Stimulated activated naive CD8-positive, alpha-beta T cell treated with anti-CD3 and anti-CD28 coated beads, Interleukin-15, Interleukin-2, amounts not matched to agents 100 ng/mL and 50 ng/mL, for 24 hours (primary cell): ENCODE data around the gene FARP1.
A peak's percentile ranks its signal among the peaks of the same experiment; 100 is the strongest.

Experiments
- H3K27ac Mint-ChIP-seq: one replicate; pipeline ENCODE4 v1.8.0; 2021; ENCODE audit warnings: mild to moderate bottlenecking, mixed read lengths
- H3K27me3 Mint-ChIP-seq: one replicate; pipeline ENCODE4 v1.8.0; 2021; ENCODE audit warnings: mixed read lengths
- H3K36me3 Mint-ChIP-seq: one replicate; pipeline ENCODE4 v1.8.0; 2021; ENCODE audit warnings: low read depth, mixed read lengths
- H3K4me1 Mint-ChIP-seq: one replicate; pipeline ENCODE4 v1.8.0; 2021; ENCODE audit warnings: low read depth, mixed read lengths
- H3K4me3 Mint-ChIP-seq: one replicate; pipeline ENCODE4 v1.8.0; 2021; ENCODE audit warnings: mild to moderate bottlenecking, mixed read lengths
- H3K9me3 Mint-ChIP-seq: one replicate; pipeline ENCODE4 v1.8.0; 2021; ENCODE audit warnings: mixed read lengths

FARP1 gene

GRCh38 chr13:98483601-98484288 is 340.9 kb downstream of the FARP1 start:
- Mint-ChIP-seq H3K27ac (peak overlapping the region; percentile 42), H3K36me3 (peaks cover 19% of the 10 kb centered on the region), H3K27me3 (no peaks in the 10 kb centered on the region), H3K4me3 (no peak overlapping the region), H3K4me1 (peaks cover 93% of the 10 kb centered on the region), H3K9me3 (no peaks in the 10 kb centered on the region)

GRCh38 chr13:98484289-98485219 is 341.7 kb downstream of the FARP1 start:
- H3K27me3 Mint-ChIP-seq, result no peaks in the 10 kb centered on the region
- peak overlapping the region; percentile 81 for H3K27ac Mint-ChIP-seq
- peaks cover 25% of the 10 kb centered on the region for H3K36me3 Mint-ChIP-seq
- peak overlapping the region; percentile 1 for H3K4me3 Mint-ChIP-seq
- no peaks in the 10 kb centered on the region for H3K9me3 Mint-ChIP-seq
- peaks cover 92% of the 10 kb centered on the region for H3K4me1 Mint-ChIP-seq

- Mint-ChIP-seq H3K27me3 (no peaks in the 10 kb centered on the region), H3K9me3 (no peaks in the 10 kb centered on the region), H3K36me3 (peaks cover 25% of the 10 kb centered on the region), H3K27ac (peak overlapping the region; percentile 81), H3K4me3 (peak overlapping the region; percentile 14), H3K4me1 (peaks cover 96% of the 10 kb centered on the region)
Observed at GRCh38 chr13:98485561-98485960, 342.7 kb downstream of the FARP1 start.

GRCh38 chr13:98486412-98486811 is 343.5 kb downstream of the FARP1 start:
- H3K27me3 Mint-ChIP-seq, result no peaks in the 10 kb centered on the region
- peaks cover 23% of the 10 kb centered on the region for H3K36me3 Mint-ChIP-seq
- H3K4me3 Mint-ChIP-seq, result no peak overlapping the region
- peaks cover 94% of the 10 kb centered on the region for H3K4me1 Mint-ChIP-seq
- no peak overlapping the region for H3K27ac Mint-ChIP-seq
- no peaks in the 10 kb centered on the region for H3K9me3 Mint-ChIP-seq

- peaks cover 90% of the 10 kb centered on the region for H3K4me1 Mint-ChIP-seq
- no peaks in the 10 kb centered on the region for H3K9me3 Mint-ChIP-seq
- no peak overlapping the region for H3K27ac Mint-ChIP-seq
- H3K36me3 Mint-ChIP-seq, result peaks cover 19% of the 10 kb centered on the region
- H3K4me3 Mint-ChIP-seq, result no peak overlapping the region
- no peaks in the 10 kb centered on the region for H3K27me3 Mint-ChIP-seq
Observed at GRCh38 chr13:98487016-98487415, 344.1 kb downstream of the FARP1 start.

- H3K9me3 Mint-ChIP-seq, result no peaks in the 10 kb centered on the region
- H3K27ac Mint-ChIP-seq, result no peak overlapping the region
- H3K4me3 Mint-ChIP-seq, result no peak overlapping the region
Observed at GRCh38 chr13:98487522-98487921, 344.6 kb downstream of the FARP1 start.

GRCh38 chr13:98488736-98489135 is 345.8 kb downstream of the FARP1 start:
- Mint-ChIP-seq H3K4me1 (peaks cover 89% of the 10 kb centered on the region), H3K27me3 (no peaks in the 10 kb centered on the region), H3K4me3 (no peak overlapping the region), H3K9me3 (no peaks in the 10 kb centered on the region), H3K36me3 (peaks cover 23% of the 10 kb centered on the region), H3K27ac (no peak overlapping the region)

More at GRCh38 chr13:98487522-98487921, 344.6 kb downstream of the FARP1 start:
- H3K36me3 Mint-ChIP-seq, result peaks cover 19% of the 10 kb centered on the region
- H3K4me1 Mint-ChIP-seq, result peaks cover 90% of the 10 kb centered on the region
- H3K27me3 Mint-ChIP-seq, result no peaks in the 10 kb centered on the region

- Mint-ChIP-seq H3K4me3 (no peak overlapping the region), H3K36me3 (peaks cover 27% of the 10 kb centered on the region), H3K27ac (no peak overlapping the region), H3K9me3 (no peaks in the 10 kb centered on the region), H3K4me1 (peaks cover 83% of the 10 kb centered on the region), H3K27me3 (no peaks in the 10 kb centered on the region)
Observed at GRCh38 chr13:98489446-98490194, 346.7 kb downstream of the FARP1 start.

- Mint-ChIP-seq H3K9me3 (no peaks in the 10 kb centered on the region), H3K27ac (peak overlapping the region; percentile 21), H3K36me3 (peaks cover 24% of the 10 kb centered on the region)
Observed at GRCh38 chr13:98490195-98490836, 347.4 kb downstream of the FARP1 start.

GRCh38 chr13:98490866-98491265 is 348.0 kb downstream of the FARP1 start:
- Mint-ChIP-seq H3K9me3 (no peaks in the 10 kb centered on the region), H3K27ac (peak overlapping the region; percentile 21), H3K36me3 (peaks cover 24% of the 10 kb centered on the region), H3K4me3 (no peak overlapping the region), H3K4me1 (peaks cover 73% of the 10 kb centered on the region), H3K27me3 (no peaks in the 10 kb centered on the region)

More at GRCh38 chr13:98490195-98490836, 347.4 kb downstream of the FARP1 start:
- no peak overlapping the region for H3K4me3 Mint-ChIP-seq
- peaks cover 77% of the 10 kb centered on the region for H3K4me1 Mint-ChIP-seq
- no peaks in the 10 kb centered on the region for H3K27me3 Mint-ChIP-seq

- H3K36me3 Mint-ChIP-seq, result peaks cover 30% of the 10 kb centered on the region
- peaks cover 74% of the 10 kb centered on the region for H3K4me1 Mint-ChIP-seq
- H3K9me3 Mint-ChIP-seq, result no peaks in the 10 kb centered on the region
- no peaks in the 10 kb centered on the region for H3K27me3 Mint-ChIP-seq
- no peak overlapping the region for H3K4me3 Mint-ChIP-seq
- no peak overlapping the region for H3K27ac Mint-ChIP-seq
Observed at GRCh38 chr13:98492335-98493041, 349.6 kb downstream of the FARP1 start.

- Mint-ChIP-seq H3K4me3 (no peak overlapping the region), H3K27ac (no peak overlapping the region), H3K27me3 (no peaks in the 10 kb centered on the region), H3K36me3 (peaks cover 34% of the 10 kb centered on the region), H3K4me1 (peaks cover 74% of the 10 kb centered on the region), H3K9me3 (no peaks in the 10 kb centered on the region)
Observed at GRCh38 chr13:98493042-98493712, 350.3 kb downstream of the FARP1 start.

GRCh38 chr13:98494769-98495168 is 351.9 kb downstream of the FARP1 start:
- Mint-ChIP-seq H3K4me1 (peaks cover 62% of the 10 kb centered on the region), H3K27ac (no peak overlapping the region), H3K27me3 (no peaks in the 10 kb centered on the region), H3K36me3 (peaks cover 41% of the 10 kb centered on the region), H3K4me3 (no peak overlapping the region), H3K9me3 (no peaks in the 10 kb centered on the region)
